ENCODE measurements around the gene DNAAF2.

DNA sequence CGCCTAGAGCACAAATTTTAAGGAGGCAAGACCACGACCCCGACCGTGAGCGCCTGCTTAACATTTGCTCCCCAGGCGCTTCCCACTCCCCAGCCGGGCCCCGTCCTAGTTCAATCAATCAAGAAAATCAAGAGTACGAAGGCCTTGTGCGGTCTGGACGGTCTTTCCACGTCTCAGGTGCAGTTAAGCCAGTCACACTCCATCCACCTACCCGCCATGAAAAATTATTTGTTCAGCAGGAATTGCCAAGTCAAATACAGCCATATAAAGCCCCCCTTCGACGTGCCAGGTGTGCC lies 36.9 kb downstream of the DNAAF2 start:
- TF ChIP-seq, protein P1, sequence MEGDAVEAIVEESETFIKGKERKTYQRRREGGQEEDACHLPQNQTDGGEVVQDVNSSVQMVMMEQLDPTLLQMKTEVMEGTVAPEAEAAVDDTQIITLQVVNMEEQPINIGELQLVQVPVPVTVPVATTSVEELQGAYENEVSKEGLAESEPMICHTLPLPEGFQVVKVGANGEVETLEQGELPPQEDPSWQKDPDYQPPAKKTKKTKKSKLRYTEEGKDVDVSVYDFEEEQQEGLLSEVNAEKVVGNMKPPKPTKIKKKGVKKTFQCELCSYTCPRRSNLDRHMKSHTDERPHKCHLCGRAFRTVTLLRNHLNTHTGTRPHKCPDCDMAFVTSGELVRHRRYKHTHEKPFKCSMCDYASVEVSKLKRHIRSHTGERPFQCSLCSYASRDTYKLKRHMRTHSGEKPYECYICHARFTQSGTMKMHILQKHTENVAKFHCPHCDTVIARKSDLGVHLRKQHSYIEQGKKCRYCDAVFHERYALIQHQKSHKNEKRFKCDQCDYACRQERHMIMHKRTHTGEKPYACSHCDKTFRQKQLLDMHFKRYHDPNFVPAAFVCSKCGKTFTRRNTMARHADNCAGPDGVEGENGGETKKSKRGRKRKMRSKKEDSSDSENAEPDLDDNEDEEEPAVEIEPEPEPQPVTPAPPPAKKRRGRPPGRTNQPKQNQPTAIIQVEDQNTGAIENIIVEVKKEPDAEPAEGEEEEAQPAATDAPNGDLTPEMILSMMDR (IDR thresholded peaks at IDR 0.05): no peak
- no peak for TF ChIP-seq POLR2A (IDR thresholded peaks at IDR 0.05)
